NB4 (cell line): ENCODE data around the gene TMBIM4.
A peak's percentile ranks its signal among the peaks of the same experiment; 100 is the strongest.

Experiments used
- DNase-seq: peaks from one replicate; pipeline ENCODE4 v3.0.0; 2010; ENCODE audit warnings: low read depth
- H3K4me3 ChIP-seq: one replicate; pipeline ENCODE4 v1.5.1; 2011; ENCODE audit warnings: mild to moderate bottlenecking, low read depth, low read length, moderate library complexity
- CTCF ChIP-seq: IDR thresholded peaks from one replicate; pipeline ENCODE4 v1.5.1; 2012; ENCODE audit warnings: low read depth, low read length
- MYC ChIP-seq: IDR thresholded peaks from 2 replicates; pipeline ENCODE4 v1.6.1; 2011; ENCODE audit warnings: low read depth, low read length
- POLR2A ChIP-seq: IDR thresholded peaks from 2 replicates; pipeline ENCODE4 v1.6.1; 2011; ENCODE audit warnings: mild to moderate bottlenecking; ENCODE audit not compliant: insufficient read length; ENCODE audit errors: extremely low read depth
- TF ChIP-seq, protein P1 (sequence below): IDR thresholded peaks from 2 replicates; pipeline ENCODE4 v1.6.1; 2011; ENCODE audit warnings: low read depth, low read length

The TMBIM4 gene

DNA sequence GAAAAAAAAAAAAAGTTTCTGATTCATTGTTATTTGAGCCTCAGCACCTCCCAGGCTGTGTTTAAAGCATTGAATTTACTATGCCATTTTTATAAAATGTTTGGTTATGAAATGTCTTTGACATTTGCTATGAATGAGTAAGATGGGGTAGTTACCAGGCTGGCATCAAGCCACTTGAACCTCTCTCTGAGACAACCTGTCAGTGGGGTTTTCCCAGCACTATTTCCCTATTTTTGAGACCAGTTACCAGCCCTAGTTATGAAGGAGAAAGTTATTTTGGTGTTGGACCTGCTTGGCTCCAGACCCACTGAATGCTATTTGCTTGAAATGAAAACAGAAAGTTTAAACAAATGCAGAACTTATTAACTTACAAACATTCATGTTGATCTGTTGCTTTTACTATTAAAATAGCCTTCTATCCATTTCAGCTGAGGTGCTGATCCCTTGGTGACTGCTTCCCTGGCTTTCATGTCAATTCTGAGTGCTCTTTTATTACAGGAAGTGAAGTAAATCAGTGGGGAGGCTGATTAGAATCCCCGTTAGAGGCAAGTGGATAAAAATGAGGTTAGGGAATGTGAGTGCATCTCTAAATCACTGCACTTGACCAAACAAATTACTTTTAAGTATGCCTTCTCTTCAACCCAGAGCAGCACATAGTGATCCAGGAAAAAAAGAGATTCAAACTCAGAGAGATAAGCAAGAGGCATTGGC, 77.1 kb downstream of the TMBIM4 start:
- no peak for TF ChIP-seq MYC
- TF ChIP-seq, protein P1, sequence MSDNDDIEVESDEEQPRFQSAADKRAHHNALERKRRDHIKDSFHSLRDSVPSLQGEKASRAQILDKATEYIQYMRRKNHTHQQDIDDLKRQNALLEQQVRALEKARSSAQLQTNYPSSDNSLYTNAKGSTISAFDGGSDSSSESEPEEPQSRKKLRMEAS = no peak
- TF ChIP-seq POLR2A = no peak
- TF ChIP-seq CTCF = no peak
- DNase-seq = no peak
- H3K4me3 ChIP-seq = no peak overlapping the region

- no peak for DNase-seq
- H3K4me3 ChIP-seq = no peak overlapping the region
- no peak for TF ChIP-seq MYC
- no peak for TF ChIP-seq POLR2A
- TF ChIP-seq CTCF = no peak
- TF ChIP-seq, protein P1 = no peak
These were observed 79.6 kb downstream of the TMBIM4 start for GRCh38 chr12:66090157-66090556.

DNA sequence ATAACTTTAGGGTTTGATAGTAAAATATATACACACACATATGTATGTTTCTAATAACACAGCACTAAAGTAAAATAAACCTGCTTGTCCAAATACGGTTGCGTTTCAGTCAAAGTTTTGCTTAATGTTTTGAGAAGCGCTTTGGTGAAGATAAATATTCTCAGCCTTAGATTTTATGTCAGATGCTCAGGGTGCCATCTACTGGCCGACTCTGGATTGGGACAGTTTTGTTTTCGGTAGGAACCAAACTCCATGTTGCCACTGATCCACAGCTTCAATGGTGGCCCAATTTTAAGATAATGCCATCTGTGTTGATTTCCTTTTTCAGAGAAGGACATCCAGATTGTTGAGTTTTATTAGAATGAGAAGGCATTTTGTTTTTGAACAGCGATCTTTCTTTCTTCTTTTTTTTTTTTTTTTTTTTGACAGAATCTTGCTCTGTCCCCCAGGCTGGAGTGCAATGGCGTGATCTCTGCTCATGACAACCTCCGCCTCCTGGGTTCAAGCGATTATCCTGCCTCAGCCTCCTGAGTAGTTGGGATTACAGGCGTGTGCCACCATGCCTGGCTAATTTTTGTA, 82.3 kb downstream of the TMBIM4 start:
- H3K4me3 ChIP-seq = no peak overlapping the region
- TF ChIP-seq CTCF (peak; percentile 83), MYC (no peak)
- DNase-seq = peak; percentile 77

DNA sequence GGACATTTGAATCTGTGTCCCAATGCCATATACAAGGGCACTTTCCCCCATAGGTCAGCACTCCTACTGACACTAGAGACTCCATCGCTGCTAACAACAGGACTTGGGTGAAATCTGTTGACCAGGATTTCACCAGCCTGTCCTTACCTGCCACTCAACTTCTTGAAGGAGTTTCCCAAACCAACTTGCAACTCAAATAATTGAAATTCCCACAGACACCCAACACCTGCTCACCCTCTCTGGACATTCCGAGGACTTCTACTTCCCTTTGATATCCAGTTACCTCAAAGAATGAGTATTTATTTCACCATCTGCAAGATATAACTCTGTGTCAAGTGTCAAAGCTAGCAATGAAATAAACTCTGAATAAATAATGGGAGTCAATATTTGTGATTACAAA, 83.8 kb downstream of the TMBIM4 start:
- no peak for DNase-seq
- H3K4me3 ChIP-seq = no peak overlapping the region
- TF ChIP-seq MYC (no peak), POLR2A (no peak), CTCF (no peak)
- TF ChIP-seq, protein P1 = no peak
